ENCODE results near the gene FCMR.

Gene FCMR, protein sequence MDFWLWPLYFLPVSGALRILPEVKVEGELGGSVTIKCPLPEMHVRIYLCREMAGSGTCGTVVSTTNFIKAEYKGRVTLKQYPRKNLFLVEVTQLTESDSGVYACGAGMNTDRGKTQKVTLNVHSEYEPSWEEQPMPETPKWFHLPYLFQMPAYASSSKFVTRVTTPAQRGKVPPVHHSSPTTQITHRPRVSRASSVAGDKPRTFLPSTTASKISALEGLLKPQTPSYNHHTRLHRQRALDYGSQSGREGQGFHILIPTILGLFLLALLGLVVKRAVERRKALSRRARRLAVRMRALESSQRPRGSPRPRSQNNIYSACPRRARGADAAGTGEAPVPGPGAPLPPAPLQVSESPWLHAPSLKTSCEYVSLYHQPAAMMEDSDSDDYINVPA

DNA sequence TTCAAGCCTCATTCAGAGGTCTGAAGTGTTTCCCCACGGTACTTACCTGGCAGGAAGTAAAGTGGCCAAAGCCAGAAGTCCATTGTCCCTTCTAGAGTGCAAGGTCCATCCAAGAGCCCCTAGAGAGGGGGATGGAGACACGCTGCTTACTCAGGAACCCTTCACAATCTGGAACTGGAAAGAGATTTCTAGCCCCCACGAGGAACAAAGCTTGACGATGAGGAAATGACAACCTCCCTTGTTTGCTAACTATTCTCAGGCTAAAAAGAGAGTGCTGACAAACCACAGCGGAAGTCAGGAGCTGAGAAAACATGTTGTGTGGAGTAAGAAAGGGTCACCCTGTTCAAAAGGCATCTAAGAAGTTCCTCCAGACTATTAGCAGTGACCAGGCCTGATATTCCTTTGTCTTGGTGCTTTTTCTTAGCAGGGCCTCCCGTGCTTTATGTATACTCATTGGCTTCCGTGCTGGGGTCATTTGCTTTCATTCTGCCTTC lies at the start of gene FCMR:
FCMR (minus strand) TSS at position 170 of the 494 bp plus-strand sequence; CDS start at position 83, 87 bp downstream.
- no peaks in the 10 kb centered on the region for H3K9me3 ChIP-seq
- H3K36me3 ChIP-seq (replicated peaks): no peaks in the 10 kb centered on the region
- H3K4me1 ChIP-seq: no peaks in the 10 kb centered on the region
- in situ Hi-C loops (cut with MboI; ENCODE audit: low sequenced_read_pairs): no loop called here
- no peak within 1 kb of the TSS for H3K4me3 ChIP-seq
- H3K27me3 ChIP-seq (ENCODE audit: low read depth): no peaks in the 10 kb centered on the region
- DNase-seq (ENCODE audit: low spot score in 2 of 2): no peak

DNA sequence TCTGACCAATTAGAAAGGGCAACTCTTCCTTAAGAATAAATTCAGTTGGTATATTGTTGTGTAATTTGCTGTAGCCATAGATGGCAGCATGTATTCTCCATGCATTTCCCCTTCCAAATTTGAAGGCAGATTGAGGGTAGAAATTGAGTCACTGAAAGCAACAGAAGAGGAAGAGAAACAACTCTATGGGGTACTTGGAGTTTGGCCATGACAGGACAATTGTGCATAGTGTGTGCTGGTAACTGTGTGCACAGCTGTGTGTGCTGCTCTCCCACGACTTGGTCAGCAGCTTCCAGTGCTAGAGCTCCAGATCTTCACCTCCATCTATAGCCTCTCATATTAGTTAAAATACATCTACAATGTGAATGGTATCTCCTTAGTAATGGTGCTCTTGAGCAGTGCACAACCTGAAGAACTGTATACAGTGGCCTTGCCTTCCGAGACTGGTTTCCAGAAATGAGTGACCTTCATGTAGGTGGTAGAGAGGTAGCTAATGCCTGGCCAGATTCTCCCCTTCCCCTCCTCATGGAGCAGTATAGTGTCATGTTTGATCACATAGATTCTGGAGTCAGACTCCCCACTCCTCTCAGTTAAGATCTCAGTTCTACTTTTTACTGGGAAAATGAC lies 49.4 kb upstream of the FCMR start:
- in situ Hi-C loops (cut with MboI; ENCODE audit: low sequenced_read_pairs): no loop called here
- no peaks in the 10 kb centered on the region for H3K4me1 ChIP-seq
- 0 out of 2 replicates have a peak, but pooled peaks cover 3% of the 10 kb centered on the region for H3K27me3 ChIP-seq (ENCODE audit: low read depth)
- no peak overlapping the region for H3K4me3 ChIP-seq
- H3K9me3 ChIP-seq: no peaks in the 10 kb centered on the region
- H3K36me3 ChIP-seq (replicated peaks): no peaks in the 10 kb centered on the region
- DNase-seq (ENCODE audit: low spot score in 2 of 2): no peak

DNA sequence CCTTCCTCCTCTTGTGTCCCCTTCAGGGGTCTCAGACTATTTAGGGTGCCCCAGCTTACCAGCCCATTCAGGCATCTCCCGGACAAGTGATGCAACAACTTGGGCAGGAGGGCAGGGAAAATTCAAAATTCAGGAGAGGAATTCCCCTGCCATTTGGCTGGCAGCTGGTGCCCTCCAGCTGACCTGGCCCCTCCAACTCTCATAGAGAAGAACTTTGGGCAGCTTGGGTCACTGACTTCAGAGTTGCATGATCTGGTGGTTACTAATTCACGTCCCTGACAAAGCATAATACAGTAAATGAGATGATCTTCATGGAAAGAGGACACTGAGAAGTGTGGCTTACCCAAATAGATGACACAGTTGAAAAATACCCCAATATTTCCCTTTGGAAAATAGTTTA lies 48.7 kb upstream of the FCMR start, which contains the start of gene FCAMR:
FCAMR (minus strand) TSS at position 15 of the 400 bp plus-strand sequence. CDS start 335 bp downstream, outside the sequence.
- no peak for DNase-seq (ENCODE audit: low spot score in 2 of 2)
- in situ Hi-C loops (cut with MboI; ENCODE audit: low sequenced_read_pairs): no loop called here

DNA sequence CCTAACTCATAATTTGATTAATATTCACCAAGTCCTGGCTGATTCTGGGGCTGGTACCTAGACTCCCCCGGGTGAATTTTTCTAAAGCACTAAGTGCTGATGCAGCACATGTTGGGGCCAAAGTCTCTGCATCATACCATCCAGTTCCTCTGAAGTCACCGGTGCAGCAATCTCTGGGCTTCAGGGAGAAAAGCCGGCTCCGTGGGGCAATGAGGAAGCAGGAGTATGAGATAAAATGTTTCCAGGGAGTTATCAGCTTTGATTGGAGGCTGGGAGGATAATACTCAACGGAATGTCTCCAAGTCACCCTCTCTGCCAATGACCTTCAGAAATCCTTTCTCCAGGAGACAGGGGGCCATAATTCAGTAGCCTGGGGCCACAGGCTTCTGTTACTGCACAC lies 47.3 kb upstream of the FCMR start:
- Histone ChIP-seq H3K4me1 (no peaks in the 10 kb centered on the region), H3K27me3 (ENCODE audit: low read depth) (0 out of 2 replicates have a peak, but pooled peaks cover 3% of the 10 kb centered on the region), H3K4me3 (no peak overlapping the region), H3K36me3 (replicated peaks) (no peaks in the 10 kb centered on the region), H3K9me3 (no peaks in the 10 kb centered on the region)
- in situ Hi-C loops (cut with MboI; ENCODE audit: low sequenced_read_pairs): no loop called here
- DNase-seq (ENCODE audit: low spot score in 2 of 2): no peak

More for the DNA sequence above, 48.7 kb upstream of the FCMR start, which contains the start of gene FCAMR:
- H3K4me1 ChIP-seq: no peaks in the 10 kb centered on the region
- H3K36me3 ChIP-seq (replicated peaks): no peaks in the 10 kb centered on the region
- H3K9me3 ChIP-seq: no peaks in the 10 kb centered on the region
- no peak within 1 kb of the TSS for H3K4me3 ChIP-seq
- H3K27me3 ChIP-seq (ENCODE audit: low read depth): 0 out of 2 replicates have a peak, but pooled peaks cover 3% of the 10 kb centered on the region

DNA sequence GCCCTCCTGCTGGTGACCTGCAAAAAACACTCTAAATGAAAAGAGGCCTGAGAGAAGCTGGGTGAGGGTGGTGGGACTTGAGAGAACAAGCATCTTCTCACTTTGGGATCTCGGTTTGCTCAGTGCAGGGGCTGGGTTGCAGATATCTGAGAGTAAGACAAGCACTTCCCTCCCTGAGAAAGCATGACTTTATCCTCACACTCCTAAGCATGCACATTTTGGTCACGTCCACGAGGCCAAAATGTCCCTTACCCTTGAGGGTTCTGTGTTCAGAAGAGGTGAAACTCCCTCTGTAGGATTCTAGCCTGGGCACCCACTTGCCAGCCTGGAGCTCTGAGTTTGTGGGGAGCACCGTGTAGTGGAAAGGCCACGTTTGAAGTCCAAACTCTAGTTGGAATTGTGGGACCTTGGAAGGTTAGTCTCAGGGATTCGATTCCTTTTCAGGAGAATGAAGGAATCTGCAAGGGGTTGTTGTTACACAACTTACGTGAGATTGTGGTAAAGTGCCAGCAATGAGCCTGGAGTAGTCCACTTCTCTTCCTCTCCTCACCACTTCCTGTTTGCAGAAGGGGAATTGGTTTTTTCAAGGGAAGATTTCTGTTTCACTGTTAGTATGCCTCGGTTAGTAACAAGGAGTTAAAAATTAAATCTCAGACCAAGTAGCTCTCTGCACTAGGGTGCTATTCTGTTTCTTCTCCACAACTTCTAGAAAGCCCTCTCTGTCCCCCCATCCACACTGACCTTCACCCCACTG lies 45.5 kb upstream of the FCMR start:
- H3K9me3 ChIP-seq: no peaks in the 10 kb centered on the region
- no peak for DNase-seq (ENCODE audit: low spot score in 2 of 2)
- no peaks in the 10 kb centered on the region for H3K36me3 ChIP-seq (replicated peaks)
- H3K4me1 ChIP-seq: no peaks in the 10 kb centered on the region
- in situ Hi-C loops (cut with MboI; ENCODE audit: low sequenced_read_pairs): no loop called here
- H3K4me3 ChIP-seq: no peak overlapping the region
- no peaks in the 10 kb centered on the region for H3K27me3 ChIP-seq (ENCODE audit: low read depth)

DNA sequence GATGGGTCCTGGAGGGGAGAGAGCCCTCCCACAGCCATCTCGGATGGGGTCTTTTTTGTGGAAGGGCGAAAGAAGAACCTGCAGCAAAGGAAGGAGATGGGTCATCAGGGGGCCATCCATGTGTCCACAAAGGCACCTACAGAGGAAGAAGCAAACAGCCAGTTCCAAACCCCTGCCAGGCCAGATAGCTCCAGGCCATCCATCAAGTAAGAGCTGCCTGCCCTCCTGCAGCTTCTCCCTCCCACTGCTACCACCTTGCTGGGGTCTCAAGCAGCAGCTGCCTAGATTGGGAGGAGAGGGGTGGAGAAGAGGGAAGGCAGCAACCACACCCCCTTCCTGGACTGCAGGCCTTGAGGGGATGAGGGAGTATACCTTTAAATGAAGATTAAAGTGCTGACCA lies 44.0 kb upstream of the FCMR start:
- in situ Hi-C loops (cut with MboI; ENCODE audit: low sequenced_read_pairs): no loop called here
- H3K4me3 ChIP-seq: no peak overlapping the region
- H3K4me1 ChIP-seq: no peaks in the 10 kb centered on the region
- H3K36me3 ChIP-seq (replicated peaks): no peaks in the 10 kb centered on the region
- no peaks in the 10 kb centered on the region for H3K27me3 ChIP-seq (ENCODE audit: low read depth)
- no peak for DNase-seq (ENCODE audit: low spot score in 2 of 2)
- H3K9me3 ChIP-seq: no peaks in the 10 kb centered on the region

DNA sequence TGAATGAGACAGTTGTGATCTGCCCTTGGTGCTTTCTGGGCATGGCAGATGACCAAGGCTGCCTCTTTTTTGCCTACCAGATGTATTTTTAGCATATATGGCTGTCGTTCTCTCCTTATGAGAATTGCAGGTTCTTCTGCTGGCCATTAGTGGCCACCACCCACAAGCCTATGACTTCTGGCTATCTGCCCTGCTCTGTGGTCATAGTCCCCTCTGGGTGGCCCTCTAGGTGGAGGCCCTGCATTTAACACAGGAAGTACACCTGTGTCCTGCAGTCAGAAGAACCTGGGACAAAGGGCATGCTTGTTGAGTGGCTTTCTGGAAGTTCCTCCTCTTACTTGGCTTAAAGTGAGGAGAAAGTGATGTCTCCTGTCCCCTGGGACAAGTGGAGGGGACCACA lies 42.0 kb upstream of the FCMR start:
- H3K27me3 ChIP-seq (ENCODE audit: low read depth): no peaks in the 10 kb centered on the region

DNA sequence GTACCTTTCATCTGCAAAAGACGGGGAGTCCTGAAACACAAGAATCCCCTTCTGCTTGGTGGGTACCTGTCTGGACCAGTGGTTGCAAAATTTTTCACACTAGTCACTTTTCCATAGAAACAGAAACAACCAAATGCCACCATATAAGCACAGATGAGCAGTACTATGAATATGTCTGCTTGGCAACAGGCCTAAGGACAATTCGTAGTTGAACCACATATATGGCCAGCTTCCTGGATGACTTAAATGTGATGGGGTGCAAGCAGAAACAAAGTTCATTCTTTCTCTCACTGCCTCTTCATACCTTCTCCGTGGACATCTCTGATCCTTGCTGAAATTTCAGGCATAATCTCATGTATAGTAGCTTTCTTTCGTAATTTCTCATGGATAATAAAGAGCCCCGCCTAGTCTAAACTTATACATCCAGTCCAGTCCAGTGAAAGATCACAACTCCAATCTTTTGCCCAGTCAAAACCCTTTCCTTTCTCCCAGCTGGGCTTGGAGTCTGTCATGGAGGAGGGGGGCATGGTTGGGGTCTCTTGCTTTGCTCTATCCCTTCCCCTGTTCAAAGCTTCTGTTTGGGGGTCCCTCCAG lies 41.5 kb upstream of the FCMR start:
- Histone ChIP-seq H3K9me3 (no peaks in the 10 kb centered on the region), H3K4me1 (no peaks in the 10 kb centered on the region), H3K36me3 (replicated peaks) (no peaks in the 10 kb centered on the region), H3K27me3 (ENCODE audit: low read depth) (no peaks in the 10 kb centered on the region), H3K4me3 (no peak overlapping the region)
- DNase-seq (ENCODE audit: low spot score in 2 of 2): no peak
- in situ Hi-C loops (cut with MboI; ENCODE audit: low sequenced_read_pairs): no loop called here

More for the DNA sequence above, 42.0 kb upstream of the FCMR start:
- Histone ChIP-seq H3K36me3 (replicated peaks) (no peaks in the 10 kb centered on the region), H3K4me1 (no peaks in the 10 kb centered on the region), H3K9me3 (no peaks in the 10 kb centered on the region), H3K4me3 (no peak overlapping the region)
- in situ Hi-C loops (cut with MboI; ENCODE audit: low sequenced_read_pairs): no loop called here
- DNase-seq (ENCODE audit: low spot score in 2 of 2): no peak

DNA sequence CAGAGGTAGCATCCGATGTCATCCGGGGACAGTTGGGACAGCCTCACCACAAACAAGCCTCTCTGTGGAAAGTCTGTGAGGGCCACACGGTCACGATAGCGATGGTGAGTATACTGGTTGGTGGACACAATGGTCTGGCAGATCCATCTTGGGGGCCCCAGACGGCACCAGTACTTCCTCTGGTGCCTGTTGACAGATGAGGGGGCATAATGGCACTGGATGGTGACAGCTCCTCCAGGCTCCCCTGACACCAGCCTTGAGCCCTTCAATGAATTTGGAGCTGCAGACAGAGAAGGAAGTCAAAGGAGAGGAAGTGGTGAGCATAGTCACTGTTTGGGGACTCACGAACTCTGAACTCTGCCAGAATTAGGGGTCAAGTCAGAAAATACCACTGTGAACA lies 40.5 kb upstream of the FCMR start:
- in situ Hi-C loops (cut with MboI; ENCODE audit: low sequenced_read_pairs): no loop called here
- no peaks in the 10 kb centered on the region for H3K4me1 ChIP-seq
- H3K36me3 ChIP-seq (replicated peaks): no peaks in the 10 kb centered on the region
- H3K4me3 ChIP-seq: no peak overlapping the region
- no peaks in the 10 kb centered on the region for H3K9me3 ChIP-seq
- DNase-seq (ENCODE audit: low spot score in 2 of 2): no peak
- no peaks in the 10 kb centered on the region for H3K27me3 ChIP-seq (ENCODE audit: low read depth)

DNA sequence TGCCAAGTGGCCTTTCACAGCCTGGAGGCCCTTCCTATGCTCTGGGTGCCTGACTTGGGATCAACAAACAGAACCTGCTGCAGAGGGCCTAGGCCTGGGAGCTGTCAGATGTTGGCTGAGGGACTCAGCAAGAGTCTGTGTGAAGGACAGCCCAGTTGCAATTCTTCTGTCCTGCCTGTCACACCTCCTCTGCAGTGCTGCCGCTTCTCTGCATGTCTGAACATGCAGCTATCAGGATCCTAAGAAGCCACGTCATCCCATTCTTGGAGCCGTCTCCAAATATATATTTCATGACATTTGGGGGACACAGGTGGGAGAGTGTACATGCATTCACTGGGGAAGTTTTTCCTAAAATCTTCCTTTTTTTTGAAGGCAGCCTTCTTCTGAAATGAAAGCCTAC lies 39.9 kb upstream of the FCMR start:
- H3K9me3 ChIP-seq: no peaks in the 10 kb centered on the region
- no peaks in the 10 kb centered on the region for H3K36me3 ChIP-seq (replicated peaks)
- in situ Hi-C loops (cut with MboI; ENCODE audit: low sequenced_read_pairs): no loop called here
- no peak overlapping the region for H3K4me3 ChIP-seq
- H3K4me1 ChIP-seq: no peaks in the 10 kb centered on the region
- no peaks in the 10 kb centered on the region for H3K27me3 ChIP-seq (ENCODE audit: low read depth)
- DNase-seq (ENCODE audit: low spot score in 2 of 2): no peak

DNA sequence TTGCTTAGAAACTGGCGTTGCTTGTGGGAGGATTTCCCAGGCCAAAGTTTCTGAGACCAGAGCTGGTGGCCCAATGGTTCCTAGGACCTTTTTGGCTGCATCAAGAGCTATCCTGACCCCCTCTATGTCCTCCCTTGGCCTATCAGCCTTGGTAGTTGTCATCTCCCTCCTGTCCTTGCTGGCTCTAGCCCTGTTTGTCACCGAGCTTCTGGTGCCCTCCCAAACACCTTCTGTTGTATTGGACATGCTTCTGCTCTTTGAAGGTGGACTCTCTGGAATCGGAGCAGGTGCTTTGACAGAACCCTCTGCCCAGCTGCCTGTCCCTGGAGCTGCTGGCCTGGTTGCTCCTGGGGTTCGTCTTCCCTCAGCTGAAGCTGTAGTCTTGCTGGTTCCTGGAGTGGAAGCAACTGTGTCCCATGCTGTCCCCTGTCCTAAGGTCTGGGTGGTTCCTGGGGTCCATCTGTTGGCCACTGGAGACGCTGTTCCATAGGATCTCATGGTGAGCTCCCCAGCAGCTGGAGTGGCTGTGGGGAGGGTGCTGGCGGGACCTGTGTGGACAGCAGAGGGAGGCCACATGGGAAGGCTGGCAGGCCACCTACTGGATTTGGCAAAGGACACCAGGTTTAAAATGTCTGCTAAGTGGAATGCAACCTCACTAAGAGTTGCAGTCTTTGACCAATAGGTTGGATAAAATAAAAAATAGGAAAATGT lies 39.1 kb upstream of the FCMR start:
- no peak for DNase-seq (ENCODE audit: low spot score in 2 of 2)

DNA sequence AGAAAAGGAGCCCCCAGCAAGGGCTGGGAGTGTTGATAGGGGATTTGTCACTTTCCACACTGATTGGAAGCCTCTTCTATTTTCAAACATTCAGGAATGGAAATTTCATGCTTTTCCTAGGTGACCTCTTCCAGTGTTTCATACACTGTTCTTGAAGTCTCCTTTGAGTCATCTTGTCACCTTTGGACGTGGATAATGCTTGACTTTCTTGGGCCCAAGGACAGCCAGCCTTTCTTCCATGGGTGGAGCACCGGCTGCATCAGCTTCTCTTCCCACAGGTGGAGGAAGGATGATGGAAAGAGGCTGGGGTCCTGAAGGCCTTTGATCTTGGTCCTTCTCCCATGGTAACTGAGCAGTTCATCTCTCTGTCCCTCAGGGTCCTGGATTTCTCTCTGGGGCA lies 36.4 kb upstream of the FCMR start:
- no peaks in the 10 kb centered on the region for H3K4me1 ChIP-seq
- no peaks in the 10 kb centered on the region for H3K36me3 ChIP-seq (replicated peaks)
- H3K9me3 ChIP-seq: no peaks in the 10 kb centered on the region
- no peaks in the 10 kb centered on the region for H3K27me3 ChIP-seq (ENCODE audit: low read depth)
- in situ Hi-C loops (cut with MboI; ENCODE audit: low sequenced_read_pairs): no loop called here
- no peak for DNase-seq (ENCODE audit: low spot score in 2 of 2)
- H3K4me3 ChIP-seq: no peak overlapping the region

More for the DNA sequence above, 39.1 kb upstream of the FCMR start:
- no peaks in the 10 kb centered on the region for H3K36me3 ChIP-seq (replicated peaks)
- no peak overlapping the region for H3K4me3 ChIP-seq
- in situ Hi-C loops (cut with MboI; ENCODE audit: low sequenced_read_pairs): no loop called here
- H3K27me3 ChIP-seq (ENCODE audit: low read depth): no peaks in the 10 kb centered on the region
- no peaks in the 10 kb centered on the region for H3K4me1 ChIP-seq
- no peaks in the 10 kb centered on the region for H3K9me3 ChIP-seq

DNA sequence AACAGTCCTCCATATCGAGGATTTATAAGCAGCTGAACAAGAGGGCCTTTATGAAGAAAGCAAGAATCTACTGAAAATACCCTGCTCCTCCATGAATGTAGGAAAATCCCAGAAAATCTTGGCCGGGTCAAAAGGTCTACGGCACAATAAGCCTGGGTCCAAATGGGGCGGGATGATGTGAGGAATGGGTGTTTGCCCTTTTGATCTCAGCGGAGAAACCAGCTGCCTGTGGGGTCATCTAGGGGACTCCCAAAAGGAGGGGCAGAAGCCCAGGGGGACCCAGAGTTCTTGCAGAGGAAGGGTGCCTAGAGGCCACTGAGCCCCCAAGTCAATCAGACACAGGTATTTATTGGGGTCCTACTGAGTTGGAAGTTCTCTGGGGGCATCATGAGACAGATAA lies 35.9 kb upstream of the FCMR start:
- no peak for DNase-seq (ENCODE audit: low spot score in 2 of 2)
- H3K36me3 ChIP-seq (replicated peaks): no peaks in the 10 kb centered on the region
- no peaks in the 10 kb centered on the region for H3K27me3 ChIP-seq (ENCODE audit: low read depth)
- no peaks in the 10 kb centered on the region for H3K9me3 ChIP-seq
- in situ Hi-C loops (cut with MboI; ENCODE audit: low sequenced_read_pairs): no loop called here
- no peak overlapping the region for H3K4me3 ChIP-seq
- no peaks in the 10 kb centered on the region for H3K4me1 ChIP-seq
